Measurements from ENCODE around the gene TEX9. TPM values are rescaled to one million over a fixed set of nuclear protein-coding genes. Genes with fewer than 3 reads are reported as not detected.

The TEX9 gene
- total and polyA plus RNA-seq, 2 experiments from 2014 or later, result 2.6 to 7.4 TPM

GRCh38 chr15:56353119-56353518, 12.1 kb upstream of the TEX9 start:
- Histone ChIP-seq H3K9me2 (replicated peaks; ENCODE audit: insufficient read depth) (no peaks in the 10 kb centered on the region), H4K20me1 (ENCODE audit: insufficient read depth, poor library complexity, severe bottlenecking) (no peaks in the 10 kb centered on the region), H3K27me3 (no peaks in the 10 kb centered on the region), H3K27ac (no peak overlapping the region), H2AFZ (no peak overlapping the region), H3K36me3 (replicated peaks; ENCODE audit: insufficient read depth, low read depth) (no peaks in the 10 kb centered on the region), H3K4me1 (ENCODE audit: insufficient read depth) (no peaks in the 10 kb centered on the region), H3K79me2 (no peaks in the 10 kb centered on the region), H3K9me3 (ENCODE audit: low read depth) (no peaks in the 10 kb centered on the region), H3K4me3 (no peak overlapping the region), H3K4me2 (no peak overlapping the region)
- WGBS (ENCODE audit: low lambda C conversion rate, missing lambda C conversion rate), result 88% methylated on average over 1 of the region's 1 CpG
- DNase-seq (ENCODE audit: low spot score), result no peak
- TF ChIP-seq EZH2phosphoT487 (IDR thresholded peaks at IDR 0.05; ENCODE audit: low read depth, severe bottlenecking, unreplicated experiment) (no peak), CTCF (IDR thresholded peaks at IDR 0.05; ENCODE audit: poor library complexity) (no peak), EZH2 (IDR thresholded peaks at IDR 0.05; ENCODE audit: borderline replicate concordance) (no peak)

GRCh38 chr15:56353740-56354139, 11.5 kb upstream of the TEX9 start:
- no peaks in the 10 kb centered on the region for H3K4me1 ChIP-seq (ENCODE audit: insufficient read depth)
- no peak for DNase-seq (ENCODE audit: low spot score)
- H3K79me2 ChIP-seq, result no peaks in the 10 kb centered on the region
- no peak for TF ChIP-seq EZH2phosphoT487 (IDR thresholded peaks at IDR 0.05; ENCODE audit: low read depth, severe bottlenecking, unreplicated experiment)
- no peak for TF ChIP-seq EZH2 (IDR thresholded peaks at IDR 0.05; ENCODE audit: borderline replicate concordance)
- TF ChIP-seq CTCF (IDR thresholded peaks at IDR 0.05; ENCODE audit: poor library complexity), result no peak
- no peaks in the 10 kb centered on the region for H4K20me1 ChIP-seq (ENCODE audit: insufficient read depth, poor library complexity, severe bottlenecking)
- H3K9me3 ChIP-seq (ENCODE audit: low read depth), result no peaks in the 10 kb centered on the region
- H3K4me3 ChIP-seq, result no peak overlapping the region
- no peak overlapping the region for H2AFZ ChIP-seq
- H3K27ac ChIP-seq, result no peak overlapping the region
- no peaks in the 10 kb centered on the region for H3K36me3 ChIP-seq (replicated peaks; ENCODE audit: insufficient read depth, low read depth)
- H3K27me3 ChIP-seq, result no peaks in the 10 kb centered on the region
- H3K4me2 ChIP-seq, result no peak overlapping the region
- no peaks in the 10 kb centered on the region for H3K9me2 ChIP-seq (replicated peaks; ENCODE audit: insufficient read depth)

- TF ChIP-seq CTCF (IDR thresholded peaks at IDR 0.05; ENCODE audit: poor library complexity), result no peak
- no peak overlapping the region for H2AFZ ChIP-seq
- no peaks in the 10 kb centered on the region for H4K20me1 ChIP-seq (ENCODE audit: insufficient read depth, poor library complexity, severe bottlenecking)
- no peaks in the 10 kb centered on the region for H3K79me2 ChIP-seq
- no peak for DNase-seq (ENCODE audit: low spot score)
- no peaks in the 10 kb centered on the region for H3K27me3 ChIP-seq
- H3K4me3 ChIP-seq, result no peak overlapping the region
- H3K36me3 ChIP-seq (replicated peaks; ENCODE audit: insufficient read depth, low read depth), result no peaks in the 10 kb centered on the region
- no peaks in the 10 kb centered on the region for H3K9me3 ChIP-seq (ENCODE audit: low read depth)
- 89% methylated on average over 2 of the region's 2 CpGs for WGBS (ENCODE audit: low lambda C conversion rate, missing lambda C conversion rate)
- no peak overlapping the region for H3K4me2 ChIP-seq
- H3K27ac ChIP-seq, result no peak overlapping the region
- no peaks in the 10 kb centered on the region for H3K4me1 ChIP-seq (ENCODE audit: insufficient read depth)
- H3K9me2 ChIP-seq (replicated peaks; ENCODE audit: insufficient read depth), result no peaks in the 10 kb centered on the region
Observed at GRCh38 chr15:56356616-56357015, 8.6 kb upstream of the TEX9 start.

- no peak overlapping the region for H3K27ac ChIP-seq
- H3K36me3 ChIP-seq (replicated peaks; ENCODE audit: insufficient read depth, low read depth), result no peaks in the 10 kb centered on the region
- H3K79me2 ChIP-seq, result no peaks in the 10 kb centered on the region
- no peak overlapping the region for H2AFZ ChIP-seq
- H3K9me2 ChIP-seq (replicated peaks; ENCODE audit: insufficient read depth), result no peaks in the 10 kb centered on the region
- H3K9me3 ChIP-seq (ENCODE audit: low read depth), result no peaks in the 10 kb centered on the region
- H3K4me2 ChIP-seq, result no peak overlapping the region
- no peak overlapping the region for H3K4me3 ChIP-seq
- DNase-seq (ENCODE audit: low spot score), result no peak
- H3K27me3 ChIP-seq, result no peaks in the 10 kb centered on the region
- TF ChIP-seq EZH2phosphoT487 (IDR thresholded peaks at IDR 0.05; ENCODE audit: low read depth, severe bottlenecking, unreplicated experiment), result no peak
- no peak for TF ChIP-seq CTCF (IDR thresholded peaks at IDR 0.05; ENCODE audit: poor library complexity)
- no peak for TF ChIP-seq EZH2 (IDR thresholded peaks at IDR 0.05; ENCODE audit: borderline replicate concordance)
- WGBS (ENCODE audit: low lambda C conversion rate, missing lambda C conversion rate), result 68% methylated on average over 7 of the region's 7 CpGs
- no peaks in the 10 kb centered on the region for H3K4me1 ChIP-seq (ENCODE audit: insufficient read depth)
- H4K20me1 ChIP-seq (ENCODE audit: insufficient read depth, poor library complexity, severe bottlenecking), result no peaks in the 10 kb centered on the region
Observed at GRCh38 chr15:56358604-56359003, 6.6 kb upstream of the TEX9 start.
